Caco-2 (cell line): ENCODE measurements around the gene INPP4A. TPM values are rescaled to one million over a fixed set of nuclear protein-coding genes. Genes with fewer than 3 reads are reported as not detected.

Experiments
- BruUV-seq: library from RNA; stranded (reverse); fragments of 400-500 nt; replicated peaks from 2 replicates; lab custom pipeline; 2021; lab: Mats Ljungman, UMichigan
- CTCF ChIA-PET: fragments of 300-600 bp; sonication (Branson Sonifier 250); formaldehyde crosslinking; loops from one replicate; lab custom pipeline; 2022; ENCODE audit warnings: antibody characterized with exemption; lab: Charles Lee
- POLR2A ChIA-PET: fragments of 300-600 bp; sonication (Branson Sonifier 250); formaldehyde crosslinking; loops from one replicate; lab custom pipeline; 2022; ENCODE audit warnings: antibody characterized with exemption; lab: Charles Lee
- DNase-seq, 2 experiments: peaks; one replicate each; pipeline versions ENCODE4 v3.0.0 to v3.0.0-alpha.2; 2020 to 2022
- H3K27me3 ChIP-seq: replicated peaks from 2 replicates; pipeline ENCODE4 v1.6.0; 2011; ENCODE audit warnings: low read length; ENCODE audit not compliant: control insufficient read depth, insufficient read depth
- H3K36me3 ChIP-seq: 2 replicates; pipeline ENCODE4 v1.5.1; 2011; ENCODE audit warnings: low read length; ENCODE audit not compliant: control insufficient read depth, insufficient read depth
- H3K4me1 ChIP-seq: fragments of 250-450 bp; sonication (Bioruptor Pico); 2 replicates; pipeline ENCODE4 v1.5.1; 2020; ENCODE audit warnings: mild to moderate bottlenecking
- H3K4me3 ChIP-seq: 2 replicates; pipeline ENCODE4 v1.5.1; 2011; ENCODE audit warnings: low read depth, mild to moderate bottlenecking, control low read depth, low read length
- H3K9me3 ChIP-seq: fragments of 250-450 bp; sonication (Bioruptor Pico); 2 replicates; pipeline ENCODE4 v1.5.1; 2020; ENCODE audit warnings: mild to moderate bottlenecking, moderate library complexity
- H3K27ac Mint-ChIP-seq: one replicate; pipeline ENCODE4 v1.8.0; 2022; ENCODE audit warnings: mixed read lengths; ENCODE audit not compliant: unreplicated experiment
- H3K27me3 Mint-ChIP-seq: one replicate; pipeline ENCODE4 v1.8.0; 2022; ENCODE audit warnings: mixed read lengths; ENCODE audit not compliant: insufficient read depth, unreplicated experiment
- H3K36me3 Mint-ChIP-seq: one replicate; pipeline ENCODE4 v1.8.0; 2022; ENCODE audit warnings: mild to moderate bottlenecking, mixed read lengths; ENCODE audit not compliant: insufficient read depth, unreplicated experiment
- H3K4me1 Mint-ChIP-seq: one replicate; pipeline ENCODE4 v1.8.0; 2022; ENCODE audit warnings: low read depth, mixed read lengths; ENCODE audit not compliant: unreplicated experiment
- H3K4me3 Mint-ChIP-seq: one replicate; pipeline ENCODE4 v1.8.0; 2022; ENCODE audit warnings: mild to moderate bottlenecking, moderate library complexity, mixed read lengths; ENCODE audit not compliant: unreplicated experiment
- H3K9me3 Mint-ChIP-seq: one replicate; pipeline ENCODE4 v1.8.0; 2022; ENCODE audit warnings: mixed read lengths; ENCODE audit not compliant: unreplicated experiment
- CTCF ChIP-seq, 2 experiments: fragments of 200-600 bp in 1 of 2; IDR thresholded peaks; 1 replicate in 1 of 2; 2 replicates in 1 of 2; pipeline versions ENCODE4 v1.5.1 to v1.8.0; 2011 to 2022; ENCODE audit warnings: antibody characterized with exemption in 1 of 2, control low read depth in 1 of 2, inconsistent platforms in 1 of 2, low read depth in 1 of 2, low read length in 1 of 2, mild to moderate bottlenecking in 1 of 2, moderate library complexity in 1 of 2; ENCODE audit not compliant: insufficient read depth in 1 of 2, severe bottlenecking in 1 of 2, unreplicated experiment in 1 of 2
- intact Hi-C: fragments of 100-400 bp; cut with micrococcal nuclease; formaldehyde crosslinking; loops from one replicate; pipeline ENCODE4 v1.10.0; 2022; ENCODE audit not compliant: unreplicated experiment
- total RNA-seq: library from RNA; stranded (reverse); gene quantifications from 2 replicates; pipeline ENCODE4 v1.2.3, GENCODE V29; 2022

Gene INPP4A
- total RNA-seq, 1 experiment from 2014 or later, result 26.3 TPM

- H3K4me3 Mint-ChIP-seq, result no peak overlapping the region
- no TSS peak for BruUV-seq
- Histone ChIP-seq H3K36me3 (no peaks in the 10 kb centered on the region), H3K4me3 (no peak overlapping the region), H3K9me3 (no peaks in the 10 kb centered on the region), H3K27me3 (no peaks in the 10 kb centered on the region), H3K4me1 (no peaks in the 10 kb centered on the region)
- DNase-seq, result no peak
- POLR2A ChIA-PET, result no interaction called here
- CTCF ChIA-PET, result no interaction called here
- no peaks in the 10 kb centered on the region for H3K4me1 Mint-ChIP-seq
- peaks cover 6% of the 10 kb centered on the region for H3K36me3 Mint-ChIP-seq
- intact Hi-C loops, result no loop called here
- no peaks in the 10 kb centered on the region for H3K27me3 Mint-ChIP-seq
- no peak for TF ChIP-seq CTCF (IDR thresholded peaks at IDR 0.05; ENCODE audit: insufficient read depth in 1 of 2, low read depth in 1 of 2, low read length in 1 of 2, severe bottlenecking in 1 of 2, unreplicated experiment in 1 of 2)
- H3K27ac Mint-ChIP-seq, result no peak overlapping the region
- no peaks in the 10 kb centered on the region for H3K9me3 Mint-ChIP-seq
These were observed 70.2 kb downstream of the INPP4A start for GRCh38 chr2:98514879-98515249.

- H3K9me3 Mint-ChIP-seq, result no peaks in the 10 kb centered on the region
- POLR2A ChIA-PET, result no interaction called here
These were observed 70.8 kb downstream of the INPP4A start for GRCh38 chr2:98515250-98515991.

GRCh38 chr2:98516571-98516970, 71.9 kb downstream of the INPP4A start:
- Mint-ChIP-seq H3K4me3 (no peak overlapping the region), H3K27ac (no peak overlapping the region), H3K9me3 (no peaks in the 10 kb centered on the region), H3K36me3 (peaks cover 6% of the 10 kb centered on the region), H3K27me3 (no peaks in the 10 kb centered on the region), H3K4me1 (no peaks in the 10 kb centered on the region)
- no peak overlapping the region for H3K4me3 ChIP-seq
- no peaks in the 10 kb centered on the region for H3K4me1 ChIP-seq
- ChIA-PET POLR2A (no interaction called here), CTCF (no interaction called here)
- H3K27me3 ChIP-seq, result no peaks in the 10 kb centered on the region
- BruUV-seq, result no TSS peak
- no peak for TF ChIP-seq CTCF (IDR thresholded peaks at IDR 0.05; ENCODE audit: insufficient read depth in 1 of 2, low read depth in 1 of 2, low read length in 1 of 2, severe bottlenecking in 1 of 2, unreplicated experiment in 1 of 2)
- DNase-seq, result no peak
- no peaks in the 10 kb centered on the region; the same call in 1 of the 2 replicates for H3K36me3 ChIP-seq
- intact Hi-C loops, result no loop called here
- no peaks in the 10 kb centered on the region for H3K9me3 ChIP-seq

More at GRCh38 chr2:98515250-98515991, 70.8 kb downstream of the INPP4A start:
- no TSS peak for BruUV-seq
- no peaks in the 10 kb centered on the region for H3K27me3 ChIP-seq
- Mint-ChIP-seq H3K4me1 (no peaks in the 10 kb centered on the region), H3K36me3 (peaks cover 6% of the 10 kb centered on the region), H3K27me3 (no peaks in the 10 kb centered on the region), H3K27ac (no peak overlapping the region), H3K4me3 (no peak overlapping the region)
- intact Hi-C loops, result no loop called here
- TF ChIP-seq CTCF (IDR thresholded peaks at IDR 0.05; ENCODE audit: insufficient read depth in 1 of 2, low read depth in 1 of 2, low read length in 1 of 2, severe bottlenecking in 1 of 2, unreplicated experiment in 1 of 2), result no peak
- no peak overlapping the region for H3K4me3 ChIP-seq
- no peaks in the 10 kb centered on the region for H3K36me3 ChIP-seq
- no peaks in the 10 kb centered on the region for H3K9me3 ChIP-seq
- H3K4me1 ChIP-seq, result no peaks in the 10 kb centered on the region
- DNase-seq, result no peak
- CTCF ChIA-PET, result no interaction called here
